NCI-H1436 treated with DMSO at 0.1 percent for 48 hours (cell line): ENCODE data around the gene SBF2.

Source experiments
- DNase-seq: peaks from one replicate; lab custom pipeline; 2025; lab: John Stamatoyannopoulos, UW

SBF2 gene

GRCh38 chr11:9850224-9850895 lies 443.7 kb downstream of the SBF2 start:
- DNase-seq: no peak

DNA sequence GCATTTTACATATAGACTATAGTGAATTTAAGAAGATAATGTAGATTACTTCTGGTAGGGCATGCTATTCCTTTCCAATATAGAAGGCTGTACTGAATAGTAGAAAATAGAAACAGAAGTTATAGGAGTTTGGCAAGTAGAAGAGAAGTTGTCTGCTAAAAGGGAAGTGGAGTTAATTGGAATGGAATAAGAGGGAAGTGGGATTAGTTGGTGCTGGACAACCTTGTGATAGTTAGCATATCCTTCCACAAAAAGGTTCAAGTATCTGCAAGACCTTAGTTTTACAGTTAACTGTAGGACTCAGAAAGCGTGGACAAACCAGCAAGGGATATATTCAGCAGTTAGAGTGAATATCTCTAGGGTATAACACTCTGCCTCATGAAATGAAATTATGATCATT lies 444.6 kb downstream of the SBF2 start:
- no peak for DNase-seq

DNA sequence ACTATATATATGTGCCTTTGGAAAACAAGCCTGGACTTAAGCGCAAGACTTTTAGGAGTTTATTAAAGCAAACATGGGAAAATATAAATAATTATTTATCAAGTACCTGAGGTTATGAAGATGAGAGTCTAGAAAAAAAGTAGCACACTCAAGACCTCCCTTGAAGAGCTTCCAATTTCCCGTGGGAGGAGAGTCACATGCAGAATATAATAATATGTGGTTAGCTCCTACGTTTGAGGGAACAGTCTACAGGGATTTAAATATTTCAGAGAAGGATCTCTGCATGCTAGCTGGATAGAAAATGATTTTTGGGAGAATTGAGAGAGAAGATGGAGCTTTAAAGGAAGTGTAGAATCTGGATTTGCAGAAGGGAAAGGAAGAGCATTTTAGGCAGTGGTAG lies 446.4 kb downstream of the SBF2 start:
- DNase-seq: no peak

- DNase-seq: no peak
These were observed 451.1 kb downstream of the SBF2 start for GRCh38 chr11:9842923-9843322.

- DNase-seq: no peak
These were observed 453.5 kb downstream of the SBF2 start for GRCh38 chr11:9840460-9841004.

DNA sequence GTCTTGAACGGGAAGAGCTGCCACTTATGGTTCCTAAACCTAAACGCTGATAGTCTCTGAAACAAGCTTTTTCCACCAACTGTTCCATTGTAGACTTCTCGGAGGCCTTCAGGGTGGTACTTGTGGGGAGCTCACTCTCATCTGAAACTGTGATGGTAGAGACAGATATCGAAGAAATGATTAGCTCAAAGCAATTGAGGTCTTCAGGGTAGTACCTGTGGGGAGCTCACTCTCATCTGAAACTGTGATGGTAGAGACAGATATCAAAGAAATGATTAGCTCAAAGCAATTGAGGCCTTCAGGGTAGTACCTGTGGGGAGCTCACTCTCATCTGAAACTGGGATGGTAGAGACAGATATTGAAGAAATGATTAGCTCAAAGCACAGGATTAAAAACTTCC lies 454.5 kb downstream of the SBF2 start:
- DNase-seq: no peak

- no peak for DNase-seq
These were observed 455.1 kb downstream of the SBF2 start for GRCh38 chr11:9838961-9839360.

DNA sequence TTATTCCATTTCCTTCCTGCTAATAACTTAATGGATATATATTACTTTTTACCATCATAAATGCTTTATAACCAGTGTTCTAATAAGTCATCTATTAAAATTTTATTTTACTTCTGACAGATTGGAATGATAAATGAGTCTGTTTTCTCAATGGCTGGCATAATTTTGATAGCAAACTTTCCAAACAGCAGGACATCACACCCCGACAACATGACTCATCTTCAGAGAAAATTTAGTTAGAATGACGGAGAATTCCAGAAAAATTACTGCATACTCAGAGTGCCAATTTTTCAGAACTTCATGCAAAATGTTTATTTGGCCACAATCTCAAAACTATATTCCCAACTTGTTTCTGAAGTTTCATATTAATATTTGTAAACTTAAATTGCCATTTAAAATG lies 455.8 kb downstream of the SBF2 start:
- DNase-seq: no peak

GRCh38 chr11:9834291-9834690 lies 459.7 kb downstream of the SBF2 start:
- no peak for DNase-seq

DNA sequence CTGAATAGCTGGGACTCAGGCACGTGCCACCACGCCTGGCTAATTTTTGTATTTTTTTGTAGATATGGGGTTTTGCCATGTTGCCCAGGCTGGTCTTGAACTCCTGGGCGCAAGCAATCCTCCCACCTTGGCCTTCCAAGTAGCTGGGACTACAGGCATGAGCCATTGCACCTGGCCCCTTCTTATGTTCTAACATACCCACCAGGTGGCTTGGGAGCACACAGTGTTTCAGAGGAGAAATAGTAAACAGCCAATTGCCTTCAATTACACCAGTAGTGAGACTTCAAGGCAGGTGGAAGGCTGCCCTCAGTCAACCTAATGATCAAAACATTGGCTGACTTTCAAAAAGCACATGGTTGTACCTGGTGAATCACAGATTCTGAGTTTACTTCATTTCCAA lies 462.9 kb downstream of the SBF2 start:
- no peak for DNase-seq

- DNase-seq: no peak
These were observed 466.3 kb downstream of the SBF2 start for GRCh38 chr11:9827708-9828107.

DNA sequence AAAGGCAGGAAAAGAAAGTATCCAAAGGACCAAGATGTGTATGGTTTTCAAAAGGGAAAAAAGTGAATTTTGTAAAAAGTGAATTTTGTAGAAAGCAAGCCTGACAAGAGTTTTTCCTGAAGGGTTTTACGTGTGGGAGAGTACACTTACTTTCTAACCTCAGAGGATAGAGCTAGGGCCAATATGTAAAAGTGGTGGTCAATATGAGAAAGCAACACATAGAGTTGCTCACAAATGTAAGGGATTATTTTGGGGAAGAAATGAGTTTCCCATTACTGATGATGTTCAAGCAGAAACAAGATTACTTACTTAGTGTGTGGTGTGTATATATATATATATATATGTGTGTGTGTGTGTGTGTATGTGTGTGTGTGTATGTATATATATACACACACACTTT lies 467.6 kb downstream of the SBF2 start:
- DNase-seq: no peak

DNA sequence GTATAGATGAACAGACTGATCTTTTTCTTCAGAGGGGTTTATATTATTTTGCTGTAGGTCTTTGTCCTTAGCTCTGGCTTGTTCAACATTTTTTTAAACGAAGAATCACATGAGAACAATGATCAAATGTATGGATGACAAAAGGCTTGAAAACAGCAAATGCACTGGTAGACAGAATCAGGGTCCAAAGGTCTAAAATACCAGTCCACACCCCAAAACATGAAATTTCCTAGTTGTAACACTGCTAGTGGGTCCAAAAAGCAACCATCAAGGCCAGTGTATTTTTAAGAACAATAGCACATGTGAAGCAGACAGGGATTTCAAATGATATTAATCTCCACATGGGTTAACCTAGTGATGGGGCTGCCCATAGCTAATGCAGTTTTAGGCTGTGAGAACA lies 468.1 kb downstream of the SBF2 start:
- no peak for DNase-seq

DNA sequence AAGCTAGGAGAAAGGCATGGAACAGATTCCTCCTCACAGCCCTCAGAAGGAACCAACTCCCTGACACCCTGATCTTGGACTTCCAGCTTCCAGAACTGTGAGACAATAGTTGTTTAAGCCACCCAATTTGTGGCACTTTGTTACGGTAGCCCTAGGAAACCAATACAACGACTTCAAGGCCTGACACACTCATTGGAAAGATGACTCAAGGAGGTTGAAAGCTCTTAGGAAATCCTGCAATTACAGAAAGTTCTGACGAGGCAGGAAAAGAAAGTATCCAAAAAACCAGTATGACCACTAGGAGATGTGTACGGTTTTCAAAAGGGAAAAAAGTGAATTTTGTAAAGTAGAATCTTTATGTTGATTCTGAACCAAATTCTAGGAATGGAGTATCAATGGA lies 468.7 kb downstream of the SBF2 start:
- DNase-seq: no peak

- no peak for DNase-seq
These were observed 470.1 kb downstream of the SBF2 start for GRCh38 chr11:9823887-9824385.

GRCh38 chr11:9823439-9823838 lies 470.6 kb downstream of the SBF2 start:
- no peak for DNase-seq

- no peak for DNase-seq
These were observed 472.8 kb downstream of the SBF2 start for GRCh38 chr11:9821008-9821752.

GRCh38 chr11:9820260-9820659 lies 473.8 kb downstream of the SBF2 start:
- DNase-seq: no peak

- DNase-seq: no peak
These were observed 476.8 kb downstream of the SBF2 start for GRCh38 chr11:9817191-9817590.

GRCh38 chr11:9815486-9816136 lies 478.4 kb downstream of the SBF2 start:
- DNase-seq: no peak

- no peak for DNase-seq
These were observed 479.9 kb downstream of the SBF2 start for GRCh38 chr11:9814108-9814507.

- no peak for DNase-seq
These were observed 485.1 kb downstream of the SBF2 start for GRCh38 chr11:9808943-9809342.
